B cell (primary cell): ENCODE results near the gene GNAL. TPM values are rescaled to one million over a fixed set of nuclear protein-coding genes. Genes with fewer than 3 reads are reported as not detected.

Experiments
- ATAC-seq: fragments of 200-7000 bp; cut with Tn5 transposase; one replicate; pipeline ENCODE4 v1.10.0; 2021; ENCODE audit warnings: low read depth, mild to moderate bottlenecking, moderate number of reproducible peaks, moderate library complexity
- CTCF ChIA-PET: fragments of 350-600 bp; sonication (Branson Sonifier 250); formaldehyde crosslinking; loops from one replicate; lab custom pipeline; 2021; ENCODE audit warnings: antibody characterized with exemption, inconsistent platforms; lab: Charles Lee
- POLR2A ChIA-PET: fragments of 350-600 bp; sonication (Branson Sonifier 250); formaldehyde crosslinking; loops from one replicate; lab custom pipeline; 2021; ENCODE audit warnings: antibody characterized with exemption; lab: Charles Lee
- DNase-seq: peaks from one replicate; pipeline ENCODE4 v3.0.0; 2013
- H2AFZ ChIP-seq: 2 replicates; pipeline ENCODE4 v1.6.1; 2012; ENCODE audit warnings: mild to moderate bottlenecking, low read depth, low read length; ENCODE audit not compliant: insufficient read depth, poor library complexity, severe bottlenecking
- H3K27ac ChIP-seq, 2 donors: 1 replicate in 1 of 2; 2 replicates in 1 of 2; pipeline ENCODE4 v1.5.1; 2012 to 2013; ENCODE audit warnings: low read length in 2 of 2, mild to moderate bottlenecking in 2 of 2, moderate library complexity in 1 of 2
- H3K27me3 ChIP-seq, 4 experiments: fragments of 200-600 bp in 1 of 4; sonication (generic) in 1 of 4; replicated peaks in 1 of 4; 1 replicate in 2 of 4; 2 replicates in 2 of 4; pipeline versions ENCODE4 v1.6.1 to v1.7.0; 2013 to 2016; ENCODE audit warnings: low read length in 3 of 4, mild to moderate bottlenecking in 2 of 4, mixed read lengths in 1 of 4, moderate library complexity in 1 of 4; ENCODE audit not compliant: insufficient read depth in 4 of 4, control insufficient read depth in 3 of 4; ENCODE audit errors: control extremely low read depth in 1 of 4
- H3K36me3 ChIP-seq, 2 experiments: replicated peaks in 1 of 2; 1 replicate in 1 of 2; 2 replicates in 1 of 2; pipeline versions ENCODE4 v1.6.1 to v1.7.1; 2013; ENCODE audit warnings: low read length in 1 of 2; ENCODE audit not compliant: insufficient read depth in 2 of 2, control insufficient read depth in 1 of 2; ENCODE audit errors: control extremely low read depth in 1 of 2, extremely low read depth in 1 of 2
- H3K4me1 ChIP-seq, 2 donors: fragments of 200-600 bp in 1 of 2; sonication (generic) in 1 of 2; 1 replicate in 1 of 2; 2 replicates in 1 of 2; pipeline versions ENCODE4 v1.5.1 to v1.6.1; 2013 to 2017; ENCODE audit warnings: low read length in 2 of 2; ENCODE audit not compliant: control insufficient read depth in 2 of 2, insufficient read depth in 2 of 2
- H3K4me2 ChIP-seq: replicated peaks from 2 replicates; pipeline ENCODE3; 2012; ENCODE audit warnings: mild to moderate bottlenecking, low read depth, low read length; ENCODE audit not compliant: poor library complexity, severe bottlenecking
- H3K4me3 ChIP-seq, 5 experiments: fragments of 200-600 bp in 1 of 5; sonication (generic) in 1 of 5; 1 replicate in 3 of 5; 2 replicates in 2 of 5; pipeline versions ENCODE4 v1.5.1 to v1.7.0; 2011 to 2016; ENCODE audit warnings: low read length in 4 of 5, mild to moderate bottlenecking in 4 of 5, low read depth in 2 of 5, control low read depth in 1 of 5, moderate library complexity in 1 of 5; ENCODE audit not compliant: insufficient read depth in 1 of 5; ENCODE audit errors: control extremely low read depth in 1 of 5, extremely low read depth in 1 of 5
- H3K79me2 ChIP-seq: fragments of 200-600 bp; sonication (generic); one replicate; pipeline ENCODE4 v1.6.0; 2016; ENCODE audit warnings: low read length; ENCODE audit not compliant: control insufficient read depth, insufficient read depth
- H3K9ac ChIP-seq: fragments of 200-600 bp; sonication (generic); 2 replicates; pipeline ENCODE4 v1.6.1; 2017; ENCODE audit warnings: mild to moderate bottlenecking, low read length, moderate library complexity
- H3K9me3 ChIP-seq, 3 donors: one replicate each; pipeline versions ENCODE4 v1.6.1 to v1.7.1; 2013; ENCODE audit warnings: low read length in 2 of 3; ENCODE audit not compliant: control insufficient read depth in 2 of 3, insufficient read depth in 1 of 3; ENCODE audit errors: control extremely low read depth in 1 of 3
- H4K20me1 ChIP-seq: 2 replicates; pipeline ENCODE4 v1.6.0; 2012; ENCODE audit warnings: mild to moderate bottlenecking, low read length; ENCODE audit not compliant: insufficient read depth, control insufficient read depth, poor library complexity, severe bottlenecking
- H3K27ac Mint-ChIP-seq: one replicate; pipeline ENCODE4 v1.8.0; 2021; ENCODE audit warnings: mixed read lengths
- H3K27me3 Mint-ChIP-seq: one replicate; pipeline ENCODE4 v1.8.0; 2021; ENCODE audit warnings: mixed read lengths
- H3K4me1 Mint-ChIP-seq: one replicate; pipeline ENCODE4 v1.8.0; 2021; ENCODE audit warnings: mixed read lengths
- H3K4me3 Mint-ChIP-seq: one replicate; pipeline ENCODE4 v1.8.0; 2021; ENCODE audit warnings: mixed read lengths
- H3K9me3 Mint-ChIP-seq: one replicate; pipeline ENCODE4 v1.8.0; 2022; ENCODE audit warnings: mixed read lengths; ENCODE audit not compliant: insufficient read depth
- CTCF ChIP-seq: fragments of 200-600 bp; IDR thresholded peaks from one replicate; pipeline ENCODE4 v1.8.0; 2022; ENCODE audit warnings: antibody characterized with exemption, mild to moderate bottlenecking
- EZH2 ChIP-seq: IDR thresholded peaks from 2 replicates; pipeline ENCODE4 v1.6.1; 2012; ENCODE audit warnings: borderline replicate concordance, low read depth, mild to moderate bottlenecking, moderate library complexity, low read length; ENCODE audit not compliant: insufficient read depth, poor library complexity, severe bottlenecking
- WGBS: methylation state at CpG from one replicate; pipeline ENCODE4 v1.1.5; 2013; ENCODE audit warnings: missing lambda C conversion rate; ENCODE audit not compliant: insufficient coverage; 5-methylcytosine and 5-hydroxymethylcytosine counted together
- intact Hi-C: fragments of 100-400 bp; cut with micrococcal nuclease; formaldehyde crosslinking; loops from one replicate; pipeline ENCODE4 v1.10.0; 2022
- polyA plus RNA-seq: library from polyadenylated mRNA; depleted of rRNA; stranded (reverse); fragments of >200 nt; gene quantifications from 2 replicates; pipeline ENCODE4 v1.2.3, GENCODE V29; 2012
- total RNA-seq, 2 donors: library from RNA; stranded (reverse); fragments of 120-200 nt in 1 of 2; gene quantifications; 1 replicate in 1 of 2; 2 replicates in 1 of 2; pipeline versions ENCODE4 v1.2.3 to v1.2.4, GENCODE V29; 2013 to 2022

Gene GNAL
- total and polyA plus RNA-seq, 2 donors (not counting 1 experiment from before 2014, with no cell fraction given), result 0.01 to 0.12 TPM

- intact Hi-C loops, result loop anchor here (2.0 kb wide), 1 partner anchor 581 kb away; no protein-coding TSS in a partner anchor
- Mint-ChIP-seq H3K4me3 (no peak overlapping the region), H3K27ac (no peak overlapping the region), H3K4me1 (peaks cover 4% of the 10 kb centered on the region), H3K9me3 (no peaks in the 10 kb centered on the region), H3K27me3 (peaks cover 52% of the 10 kb centered on the region)
- 7% methylated on average over 4 of the region's 5 CpGs for WGBS
- H3K9me3 ChIP-seq, result no peaks in the 10 kb centered on the region
- peak overlapping the region; percentile 9 for H3K4me2 ChIP-seq
- peak; percentile 5 for TF ChIP-seq CTCF
- TF ChIP-seq EZH2, result no peak
- DNase-seq (no peak), ATAC-seq (no peak)
- no peaks in the 10 kb centered on the region for H3K79me2 ChIP-seq
- H3K27ac ChIP-seq, result no peak overlapping the region
- no peak overlapping the region for H3K9ac ChIP-seq
- no peak overlapping the region for H3K4me3 ChIP-seq
- peak overlapping the region; percentile 33 for H2AFZ ChIP-seq
- peaks cover 0 to 3% of the 10 kb centered on the region in 2 donors for H3K4me1 ChIP-seq
- ChIA-PET POLR2A (no interaction called here), CTCF (interaction anchor here (0.6 to 3.4 kb wide), 11 partner anchors 10 to 581 kb away, joined by 3 to 31 read pairs (median 4); no protein-coding TSS in a partner anchor)
- H3K27me3 ChIP-seq, result peaks cover 0 to 16% (median 2%) of the 10 kb centered on the region in 4 experiments
- H4K20me1 ChIP-seq, result no peaks in the 10 kb centered on the region
- no peaks in the 10 kb centered on the region for H3K36me3 ChIP-seq
Observed at GRCh38 chr18:11655606-11655932, 33.5 kb upstream of the GNAL start.

- no peaks in the 10 kb centered on the region for H3K9me3 Mint-ChIP-seq
- Histone ChIP-seq H3K9ac (no peak overlapping the region), H2AFZ (no peak overlapping the region), H3K4me3 (no peak overlapping the region), H3K36me3 (no peaks in the 10 kb centered on the region), H3K27ac (no peak overlapping the region), H3K79me2 (no peaks in the 10 kb centered on the region), H3K4me1 (peaks cover 0 to 3% of the 10 kb centered on the region in 2 donors), H3K4me2 (no peak overlapping the region), H3K9me3 (no peaks in the 10 kb centered on the region), H4K20me1 (no peaks in the 10 kb centered on the region), H3K27me3 (peaks cover 0 to 16% (median 4%) of the 10 kb centered on the region in 4 experiments)
- POLR2A ChIA-PET, result no interaction called here
- no peak overlapping the region for H3K27ac Mint-ChIP-seq
- TF ChIP-seq EZH2 (no peak), CTCF (no peak)
- intact Hi-C loops, result no loop called here
- H3K27me3 Mint-ChIP-seq, result peaks cover 52% of the 10 kb centered on the region
- no peak overlapping the region for H3K4me3 Mint-ChIP-seq
- H3K4me1 Mint-ChIP-seq, result peaks cover 4% of the 10 kb centered on the region
- CTCF ChIA-PET, result interaction anchor here (1.1 to 3.4 kb wide), 2 partner anchors 9 to 579 kb away, joined by 5 to 17 read pairs; no protein-coding TSS in a partner anchor
- ATAC-seq, result no peak
- 95% methylated on average over 9 of the region's 9 CpGs for WGBS
- DNase-seq, result no peak
Observed at GRCh38 chr18:11657152-11657551, 31.9 kb upstream of the GNAL start.
